ENCODE measurements around the gene SCUBE3.

- TF ChIP-seq EZH2 (IDR thresholded peaks at IDR 0.05; ENCODE audit: insufficient read depth, poor library complexity, severe bottlenecking) (no peak), EZH2phosphoT487 (IDR thresholded peaks at IDR 0.05; ENCODE audit: insufficient read depth, low read depth) (no peak)
These were observed 43.6 kb upstream of the SCUBE3 start for GRCh38 chr6:35170166-35170565.

Data from GM23248 (cell line).